Breast epithelium (tissue), 3 donors: ENCODE measurements around the gene PKM.

Experiments
- CTCF ChIP-seq, 3 donors: fragments of 450-650 bp; IDR thresholded peaks; one replicate each; pipeline ENCODE4 v1.5.1; 2016 to 2017; ENCODE audit warnings: antibody characterized with exemption in 3 of 3, mild to moderate bottlenecking in 3 of 3, moderate library complexity in 3 of 3
- POLR2AphosphoS5 ChIP-seq, 3 donors: sonication (generic); formaldehyde crosslinking; IDR thresholded peaks; one replicate each; pipeline ENCODE4 v1.6.1; 2017; ENCODE audit warnings: antibody characterized with exemption in 3 of 3

- TF ChIP-seq CTCF (IDR thresholded peaks at IDR 0.05) (no peak), POLR2AphosphoS5 (IDR thresholded peaks at IDR 0.05) (no peak)
These were observed 50.1 kb downstream of the PKM start for GRCh38 chr15:72180761-72181324.
